ENCODE results near the gene TXNDC8.
A peak's percentile ranks its signal among the peaks of the same experiment; 100 is the strongest.

TXNDC8 gene

GRCh38 chr9:110344821-110345220, 7.2 kb upstream of the TXNDC8 start:
- no peak overlapping the region for H2AK5ac ChIP-seq (ENCODE audit: low read length, severe bottlenecking)
- no peak overlapping the region for H2AFZ ChIP-seq (ENCODE audit: low read depth, low read length)
- H2BK120ac ChIP-seq (ENCODE audit: low read depth, low read length): no peak overlapping the region
- no peak overlapping the region for H3K4ac ChIP-seq (ENCODE audit: low read depth in 1 of 2, low read length in 2 of 2)
- no peaks in the 10 kb centered on the region for H3K4me1 ChIP-seq (ENCODE audit: control insufficient read depth, insufficient read depth, low read depth, low read length)
- H3K36me3 ChIP-seq (ENCODE audit: control insufficient read depth in 1 of 2, insufficient read depth in 2 of 2, low read depth in 1 of 2, low read length in 2 of 2): no peaks in the 10 kb centered on the region
- H3K27ac ChIP-seq (ENCODE audit: low read length, poor library complexity, severe bottlenecking): no peak overlapping the region
- H3K14ac ChIP-seq (ENCODE audit: low read length in 2 of 2): no peak overlapping the region
- WGBS: 91% methylated on average over 4 of the region's 6 CpGs
- no peak overlapping the region for H4K8ac ChIP-seq (ENCODE audit: low read length)
- H2BK5ac ChIP-seq (ENCODE audit: low read depth, low read length, poor library complexity, severe bottlenecking): no peak overlapping the region
- no peak overlapping the region for H4K91ac ChIP-seq (ENCODE audit: low read length)
- no peak overlapping the region for H3K4me3 ChIP-seq (ENCODE audit: insufficient read depth in 1 of 2, low read depth in 1 of 2, low read length in 2 of 2)
- no peaks in the 10 kb centered on the region for H3K79me1 ChIP-seq (replicated peaks; ENCODE audit: low read length, poor library complexity, severe bottlenecking)
- DNase-seq: no peak
- H3K27me3 ChIP-seq (ENCODE audit: control insufficient read depth in 1 of 2, insufficient read depth in 1 of 2, low read length in 2 of 2): peaks cover 0 to 5% of the 10 kb centered on the region in 2 experiments
- H3K23ac ChIP-seq (ENCODE audit: low read length in 2 of 2): no peak overlapping the region
- no peak overlapping the region for H3K9ac ChIP-seq (ENCODE audit: low read length)
- H2BK15ac ChIP-seq (ENCODE audit: low read depth, poor library complexity, severe bottlenecking): no peak overlapping the region
- H3K9me3 ChIP-seq (ENCODE audit: control insufficient read depth, low read length): no peaks in the 10 kb centered on the region
- H3K18ac ChIP-seq (ENCODE audit: low read depth in 1 of 2, low read length in 2 of 2): no peak overlapping the region
- no peak overlapping the region for H2BK12ac ChIP-seq (ENCODE audit: low read length in 2 of 2)
- H3K4me2 ChIP-seq (ENCODE audit: low read length, poor library complexity, severe bottlenecking): no peak overlapping the region

- Histone ChIP-seq H3K36me3 (ENCODE audit: control insufficient read depth in 1 of 2, insufficient read depth in 2 of 2, low read depth in 1 of 2, low read length in 2 of 2) (no peaks in the 10 kb centered on the region), H3K4me1 (ENCODE audit: control insufficient read depth, insufficient read depth, low read depth, low read length) (no peaks in the 10 kb centered on the region), H3K9me3 (ENCODE audit: control insufficient read depth, low read length) (no peaks in the 10 kb centered on the region), H2AK5ac (ENCODE audit: low read length, severe bottlenecking) (no peak overlapping the region), H2AFZ (ENCODE audit: low read depth, low read length) (no peak overlapping the region), H3K27me3 (ENCODE audit: control insufficient read depth in 1 of 2, insufficient read depth in 1 of 2, low read length in 2 of 2) (peaks cover 0 to 5% of the 10 kb centered on the region in 2 experiments), H2BK120ac (ENCODE audit: low read depth, low read length) (no peak overlapping the region), H2BK12ac (ENCODE audit: low read length in 2 of 2) (no peak overlapping the region), H3K79me1 (replicated peaks; ENCODE audit: low read length, poor library complexity, severe bottlenecking) (no peaks in the 10 kb centered on the region), H3K4me3 (ENCODE audit: insufficient read depth in 1 of 2, low read depth in 1 of 2, low read length in 2 of 2) (no peak overlapping the region), H3K9ac (ENCODE audit: low read length) (no peak overlapping the region), H2BK5ac (ENCODE audit: low read depth, low read length, poor library complexity, severe bottlenecking) (no peak overlapping the region), H3K27ac (ENCODE audit: low read length, poor library complexity, severe bottlenecking) (no peak overlapping the region), H3K4ac (ENCODE audit: low read depth in 1 of 2, low read length in 2 of 2) (no peak overlapping the region), H4K8ac (ENCODE audit: low read length) (no peak overlapping the region), H3K14ac (ENCODE audit: low read length in 2 of 2) (no peak overlapping the region), H3K4me2 (ENCODE audit: low read length, poor library complexity, severe bottlenecking) (no peak overlapping the region), H3K23ac (ENCODE audit: low read length in 2 of 2) (no peak overlapping the region), H3K18ac (ENCODE audit: low read depth in 1 of 2, low read length in 2 of 2) (no peak overlapping the region), H2BK15ac (ENCODE audit: low read depth, poor library complexity, severe bottlenecking) (no peak overlapping the region), H4K91ac (ENCODE audit: low read length) (no peak overlapping the region)
- DNase-seq: no peak
- 85% methylated on average over 5 of the region's 5 CpGs for WGBS
Measured at GRCh38 chr9:110343551-110343950, 5.9 kb upstream of the TXNDC8 start.

DNA sequence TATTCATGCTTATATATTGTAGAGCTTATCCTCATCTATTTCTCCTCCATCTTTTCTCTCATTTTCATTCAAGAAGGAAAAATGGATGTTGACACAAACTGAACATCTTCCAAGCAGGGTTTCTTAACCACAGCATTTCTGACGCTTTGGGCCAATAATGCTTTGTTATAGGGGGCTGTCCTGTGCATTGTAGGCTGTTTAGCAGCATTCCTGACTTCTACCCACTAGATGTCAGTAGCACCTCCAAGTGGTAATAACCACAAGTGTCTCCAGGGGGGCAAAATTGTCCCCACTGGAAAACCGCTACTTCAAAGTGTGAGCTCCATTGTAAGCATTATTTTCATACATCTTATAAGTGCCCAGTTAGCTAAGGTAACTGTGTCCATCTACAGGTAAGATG, 2.6 kb upstream of the TXNDC8 start:
- H3K23ac ChIP-seq (ENCODE audit: low read length in 2 of 2): no peak overlapping the region
- H3K18ac ChIP-seq (ENCODE audit: low read depth in 1 of 2, low read length in 2 of 2): no peak overlapping the region
- no peak overlapping the region for H3K9ac ChIP-seq (ENCODE audit: low read length)
- H3K4me2 ChIP-seq (ENCODE audit: low read length, poor library complexity, severe bottlenecking): no peak overlapping the region
- H3K36me3 ChIP-seq (ENCODE audit: control insufficient read depth in 1 of 2, insufficient read depth in 2 of 2, low read depth in 1 of 2, low read length in 2 of 2): no peaks in the 10 kb centered on the region
- H2BK5ac ChIP-seq (ENCODE audit: low read depth, low read length, poor library complexity, severe bottlenecking): no peak overlapping the region
- no peak overlapping the region for H2BK15ac ChIP-seq (ENCODE audit: low read depth, poor library complexity, severe bottlenecking)
- H3K27me3 ChIP-seq (ENCODE audit: control insufficient read depth in 1 of 2, insufficient read depth in 1 of 2, low read length in 2 of 2): peaks cover 0 to 5% of the 10 kb centered on the region in 2 experiments
- H3K4ac ChIP-seq (ENCODE audit: low read depth in 1 of 2, low read length in 2 of 2): no peak overlapping the region
- WGBS: 50% methylated on average over 2 of the region's 2 CpGs
- H4K91ac ChIP-seq (ENCODE audit: low read length): no peak overlapping the region
- H2AK5ac ChIP-seq (ENCODE audit: low read length, severe bottlenecking): no peak overlapping the region
- H3K4me3 ChIP-seq (ENCODE audit: insufficient read depth in 1 of 2, low read depth in 1 of 2, low read length in 2 of 2): no peak overlapping the region
- no peaks in the 10 kb centered on the region for H3K4me1 ChIP-seq (ENCODE audit: control insufficient read depth, insufficient read depth, low read depth, low read length)
- no peak overlapping the region for H2AFZ ChIP-seq (ENCODE audit: low read depth, low read length)
- no peak overlapping the region for H3K27ac ChIP-seq (ENCODE audit: low read length, poor library complexity, severe bottlenecking)
- no peak overlapping the region for H4K8ac ChIP-seq (ENCODE audit: low read length)
- H2BK120ac ChIP-seq (ENCODE audit: low read depth, low read length): no peak overlapping the region
- DNase-seq: no peak
- H3K9me3 ChIP-seq (ENCODE audit: control insufficient read depth, low read length): no peaks in the 10 kb centered on the region
- H3K79me1 ChIP-seq (replicated peaks; ENCODE audit: low read length, poor library complexity, severe bottlenecking): no peaks in the 10 kb centered on the region
- no peak overlapping the region for H3K14ac ChIP-seq (ENCODE audit: low read length in 2 of 2)
- no peak overlapping the region for H2BK12ac ChIP-seq (ENCODE audit: low read length in 2 of 2)

GRCh38 chr9:110338143-110338542, 480 bp upstream of the TXNDC8 start:
- no peaks in the 10 kb centered on the region for H3K79me1 ChIP-seq (replicated peaks; ENCODE audit: low read length, poor library complexity, severe bottlenecking)
- H2BK15ac ChIP-seq (ENCODE audit: low read depth, poor library complexity, severe bottlenecking): no peak overlapping the region
- H2AK5ac ChIP-seq (ENCODE audit: low read length, severe bottlenecking): no peak overlapping the region
- H3K9me3 ChIP-seq (ENCODE audit: control insufficient read depth, low read length): no peaks in the 10 kb centered on the region
- H2BK5ac ChIP-seq (ENCODE audit: low read depth, low read length, poor library complexity, severe bottlenecking): no peak overlapping the region
- no peak overlapping the region for H3K27ac ChIP-seq (ENCODE audit: low read length, poor library complexity, severe bottlenecking)
- H3K9ac ChIP-seq (ENCODE audit: low read length): peak overlapping the region; percentile 73
- no peak overlapping the region for H2BK12ac ChIP-seq (ENCODE audit: low read length in 2 of 2)
- no peak overlapping the region for H3K23ac ChIP-seq (ENCODE audit: low read length in 2 of 2)
- peaks cover 0 to 1% of the 10 kb centered on the region in 2 experiments for H3K27me3 ChIP-seq (ENCODE audit: control insufficient read depth in 1 of 2, insufficient read depth in 1 of 2, low read length in 2 of 2)
- H3K4me2 ChIP-seq (ENCODE audit: low read length, poor library complexity, severe bottlenecking): no peak overlapping the region
- no peaks in the 10 kb centered on the region for H3K36me3 ChIP-seq (ENCODE audit: control insufficient read depth in 1 of 2, insufficient read depth in 2 of 2, low read depth in 1 of 2, low read length in 2 of 2)
- H3K4me1 ChIP-seq (ENCODE audit: control insufficient read depth, insufficient read depth, low read depth, low read length): no peaks in the 10 kb centered on the region
- no peak overlapping the region for H3K4ac ChIP-seq (ENCODE audit: low read depth in 1 of 2, low read length in 2 of 2)
- H3K14ac ChIP-seq (ENCODE audit: low read length in 2 of 2): no peak overlapping the region
- no peak overlapping the region for H3K18ac ChIP-seq (ENCODE audit: low read depth in 1 of 2, low read length in 2 of 2)
- H4K8ac ChIP-seq (ENCODE audit: low read length): no peak overlapping the region
- DNase-seq: no peak
- 96% methylated on average over 1 of the region's 1 CpG for WGBS
- no peak overlapping the region for H2AFZ ChIP-seq (ENCODE audit: low read depth, low read length)
- H3K4me3 ChIP-seq (ENCODE audit: insufficient read depth in 1 of 2, low read depth in 1 of 2, low read length in 2 of 2): no peak overlapping the region
- H2BK120ac ChIP-seq (ENCODE audit: low read depth, low read length): no peak overlapping the region
- H4K91ac ChIP-seq (ENCODE audit: low read length): no peak overlapping the region
